Hepatocyte (in vitro differentiated cells): ENCODE results near the gene GNAI2. TPM values are rescaled to one million over a fixed set of nuclear protein-coding genes. Genes with fewer than 3 reads are reported as not detected.
"Not testable (repeated sequence)": the region's sequence is repeated elsewhere in the genome, so short reads cannot be mapped to it uniquely, and the experiment has no call there.

Experiments
- DNase-seq: peaks from one replicate; pipeline ENCODE4 v3.0.0-alpha.2; 2016; ENCODE audit warnings: low spot score
- H2AFZ ChIP-seq: fragments of 200-600 bp; sonication (generic); 2 replicates; pipeline ENCODE4 v1.6.0; 2016; ENCODE audit warnings: antibody characterized with exemption, mild to moderate bottlenecking
- H3K27ac ChIP-seq: fragments of 200-600 bp; sonication (generic); 2 replicates; pipeline ENCODE4 v1.5.1; 2016; ENCODE audit warnings: mild to moderate bottlenecking
- H3K27me3 ChIP-seq: fragments of 200-600 bp; sonication (generic); 2 replicates; pipeline ENCODE4 v1.6.1; 2016
- H3K36me3 ChIP-seq: fragments of 200-600 bp; sonication (generic); replicated peaks from 2 replicates; pipeline ENCODE4 v1.5.1; 2016; ENCODE audit warnings: low read depth; ENCODE audit not compliant: insufficient read depth
- H3K4me1 ChIP-seq: fragments of 200-600 bp; sonication (generic); 2 replicates; pipeline ENCODE4 v1.5.1; 2016; ENCODE audit warnings: mild to moderate bottlenecking, moderate library complexity; ENCODE audit not compliant: insufficient read depth
- H3K4me2 ChIP-seq: fragments of 200-600 bp; sonication (generic); 2 replicates; pipeline ENCODE4 v1.6.0; 2016
- H3K4me3 ChIP-seq: fragments of 200-600 bp; sonication (generic); 2 replicates; pipeline ENCODE4 v1.5.1; 2016; ENCODE audit warnings: mild to moderate bottlenecking
- H3K79me2 ChIP-seq: fragments of 200-600 bp; sonication (generic); 2 replicates; pipeline ENCODE4 v1.6.0; 2017; ENCODE audit warnings: mild to moderate bottlenecking
- H3K9me2 ChIP-seq: fragments of 200-600 bp; sonication (generic); replicated peaks from 2 replicates; pipeline ENCODE4 v1.6.0; 2017; ENCODE audit warnings: mild to moderate bottlenecking; ENCODE audit not compliant: insufficient read depth
- H3K9me3 ChIP-seq: fragments of 200-600 bp; sonication (generic); 2 replicates; pipeline ENCODE4 v1.5.1; 2016; ENCODE audit warnings: low read depth, mild to moderate bottlenecking
- H4K20me1 ChIP-seq: fragments of 200-600 bp; sonication (generic); 2 replicates; pipeline ENCODE4 v1.6.0; 2016; ENCODE audit warnings: mild to moderate bottlenecking; ENCODE audit not compliant: insufficient read depth, poor library complexity, severe bottlenecking
- CTCF ChIP-seq: fragments of 200-600 bp; sonication (generic); IDR thresholded peaks from 2 replicates; pipeline ENCODE4 v1.5.1; 2016; ENCODE audit warnings: antibody characterized with exemption, mild to moderate bottlenecking; ENCODE audit not compliant: poor library complexity
- EZH2 ChIP-seq: fragments of 200-600 bp; sonication (generic); IDR thresholded peaks from 2 replicates; pipeline ENCODE4 v1.6.1; 2016; ENCODE audit warnings: antibody characterized with exemption, mild to moderate bottlenecking, borderline replicate concordance
- EZH2phosphoT487 ChIP-seq: fragments of 200-600 bp; sonication (generic); IDR thresholded peaks from one replicate; pipeline ENCODE4 v1.6.1; 2018; ENCODE audit warnings: antibody characterized with exemption, mild to moderate bottlenecking, low read depth, moderate library complexity; ENCODE audit not compliant: unreplicated experiment, severe bottlenecking
- WGBS: methylation state at CpG from one replicate; pipeline ENCODE4 v1.1.6; 2016; ENCODE audit warnings: low lambda C conversion rate; ENCODE audit errors: missing lambda C conversion rate; 5-methylcytosine and 5-hydroxymethylcytosine counted together
- polyA plus RNA-seq: library from polyadenylated mRNA; unstranded; fragments of >200 nt; fragmentation: Nextera tagmentation; extraction: Ambion mirVana; gene quantifications from 2 replicates; pipeline ENCODE4 v1.2.1, GENCODE V29; 2016
- total RNA-seq: library from RNA; depleted of rRNA; stranded (reverse); fragments of >200 nt; gene quantifications from 2 replicates; pipeline ENCODE4 v1.2.3, GENCODE V29; 2014

Gene GNAI2
- total and polyA plus RNA-seq, 2 experiments from 2014 or later, result 103 to 233 TPM

DNA sequence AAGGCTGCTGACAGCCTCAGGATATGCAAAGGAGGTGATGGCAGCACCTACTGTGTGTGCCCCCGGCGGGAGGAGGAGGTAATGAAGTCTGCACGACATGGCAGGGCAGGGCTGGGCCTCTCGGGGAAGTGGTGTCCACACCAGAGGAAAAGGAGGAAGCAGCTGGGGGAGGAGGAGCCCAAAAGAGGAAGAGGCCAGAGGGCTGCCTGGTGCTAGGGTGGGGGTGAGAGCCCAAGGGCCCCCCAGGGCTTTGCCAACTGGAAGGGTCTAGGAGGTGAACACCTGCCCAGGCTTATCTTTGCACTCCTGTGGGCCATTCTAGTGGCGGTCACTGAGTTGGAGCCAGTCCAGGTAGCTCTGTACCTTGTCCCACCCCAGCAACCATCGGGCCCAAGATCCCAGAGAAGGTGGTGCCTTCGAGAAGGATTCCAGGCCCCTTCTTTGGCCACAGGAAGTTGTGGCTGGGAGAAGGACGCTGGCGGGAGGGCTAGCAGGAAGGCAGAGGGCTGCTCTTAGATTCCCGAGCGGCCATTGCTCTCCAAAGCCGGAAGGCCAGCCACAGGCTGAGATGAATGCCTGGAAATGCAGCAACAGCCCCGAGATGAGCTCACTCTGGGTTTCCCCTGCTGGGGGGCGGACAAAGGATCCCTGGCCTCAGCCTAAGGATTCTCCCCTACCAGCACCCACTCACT lies 7.0 kb downstream of the GNAI2 start:
- H3K4me1 ChIP-seq, result peaks cover 40% of the 10 kb centered on the region
- WGBS, result 75% methylated on average over 14 of the region's 14 CpGs
- no peaks in the 10 kb centered on the region for H3K9me2 ChIP-seq
- H3K9me3 ChIP-seq, result no peaks in the 10 kb centered on the region
- H3K27me3 ChIP-seq, result no peaks in the 10 kb centered on the region
- DNase-seq, result no peak
- H3K4me3 ChIP-seq, result no peak overlapping the region
- no peak overlapping the region for H2AFZ ChIP-seq
- no peak for TF ChIP-seq EZH2
- no peak for TF ChIP-seq EZH2phosphoT487
- TF ChIP-seq CTCF, result no peak
- no peak overlapping the region for H3K4me2 ChIP-seq
- no peaks in the 10 kb centered on the region for H3K36me3 ChIP-seq
- H3K79me2 ChIP-seq, result peaks cover 97% of the 10 kb centered on the region
- peaks cover 59% of the 10 kb centered on the region for H4K20me1 ChIP-seq
- H3K27ac ChIP-seq, result peak overlapping the region; percentile 48

GRCh38 chr3:50243543-50243895 lies 7.5 kb downstream of the GNAI2 start:
- H3K27me3 ChIP-seq, result no peaks in the 10 kb centered on the region
- peak overlapping the region; percentile 42 for H3K27ac ChIP-seq
- peaks cover 97% of the 10 kb centered on the region for H3K79me2 ChIP-seq
- H3K4me1 ChIP-seq, result peaks cover 36% of the 10 kb centered on the region
- H4K20me1 ChIP-seq, result peaks cover 54% of the 10 kb centered on the region
- H3K4me2 ChIP-seq, result no peak overlapping the region
- H3K4me3 ChIP-seq, result no peak overlapping the region
- H3K36me3 ChIP-seq, result no peaks in the 10 kb centered on the region
- no peaks in the 10 kb centered on the region for H3K9me2 ChIP-seq
- TF ChIP-seq CTCF, result no peak
- no peak for TF ChIP-seq EZH2phosphoT487
- no peak overlapping the region for H2AFZ ChIP-seq
- DNase-seq, result no peak
- 96% methylated on average over 4 of the region's 4 CpGs for WGBS
- no peaks in the 10 kb centered on the region for H3K9me3 ChIP-seq

DNA sequence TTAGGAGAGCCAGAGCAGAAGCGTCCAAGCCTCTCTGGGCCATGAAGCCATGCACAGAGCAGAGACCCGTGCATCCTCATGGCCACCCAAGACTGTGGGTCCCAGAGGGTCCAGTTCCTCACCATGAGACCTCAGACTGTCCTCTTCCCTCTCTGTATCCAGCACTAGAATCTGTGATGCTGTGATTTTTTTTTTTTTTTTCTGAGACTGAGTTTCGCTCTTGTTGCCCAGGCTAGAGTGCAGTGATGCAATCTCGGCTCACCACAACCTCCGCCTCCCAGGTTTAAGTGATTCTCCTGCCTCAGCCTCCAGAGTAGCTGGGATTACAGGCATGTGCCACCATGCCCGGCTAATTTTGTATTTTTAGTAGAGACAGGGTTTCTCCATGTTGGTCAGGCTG lies 8.8 kb downstream of the GNAI2 start:
- peaks cover 33% of the 10 kb centered on the region for H3K4me1 ChIP-seq
- not testable (repeated sequence) for H3K9me2 ChIP-seq, H3K4me2 ChIP-seq, H3K9me3 ChIP-seq, H3K36me3 ChIP-seq, H3K27me3 ChIP-seq, DNase-seq, H3K4me3 ChIP-seq, H2AFZ ChIP-seq
- H3K79me2 ChIP-seq, result peaks cover 97% of the 10 kb centered on the region
- H4K20me1 ChIP-seq, result peaks cover 55% of the 10 kb centered on the region
- H3K27ac ChIP-seq, result peak overlapping the region; percentile 94
- WGBS, result 99% methylated on average over 6 of the region's 6 CpGs

- peak overlapping the region; percentile 84 for H3K4me2 ChIP-seq
- TF ChIP-seq CTCF, result no peak
- TF ChIP-seq EZH2phosphoT487, result no peak
- no peak for TF ChIP-seq EZH2
- no peaks in the 10 kb centered on the region for H3K36me3 ChIP-seq
- no peak overlapping the region for H2AFZ ChIP-seq
- H3K4me1 ChIP-seq, result peaks cover 33% of the 10 kb centered on the region
- no peak overlapping the region for H3K4me3 ChIP-seq
- no peaks in the 10 kb centered on the region for H3K9me3 ChIP-seq
- H3K27ac ChIP-seq, result peak overlapping the region; percentile 94
- no peak for DNase-seq
- peaks cover 55% of the 10 kb centered on the region for H4K20me1 ChIP-seq
- no peaks in the 10 kb centered on the region for H3K27me3 ChIP-seq
- WGBS, result 77% methylated on average over 16 of the region's 16 CpGs
- H3K9me2 ChIP-seq, result no peaks in the 10 kb centered on the region
- H3K79me2 ChIP-seq, result peaks cover 97% of the 10 kb centered on the region
These were observed 9.3 kb downstream of the GNAI2 start for GRCh38 chr3:50245251-50245745.
